H1 (cell line): Measurements from ENCODE around the gene RNPS1. TPM values are rescaled to one million over a fixed set of nuclear protein-coding genes. Genes with fewer than 3 reads are reported as not detected.

Source experiments
- HDAC2 ChIP-seq, 2 experiments: fragments of 300-600 bp in 1 of 2; sonication (generic) in 1 of 2; IDR thresholded peaks; 2 replicates each; pipeline ENCODE4 v1.6.1; 2011 to 2012; ENCODE audit warnings: low read depth in 2 of 2, low read length in 2 of 2, mild to moderate bottlenecking in 2 of 2, moderate library complexity in 2 of 2, borderline replicate concordance in 1 of 2, inconsistent platforms in 1 of 2
- JUN ChIP-seq: IDR thresholded peaks from 2 replicates; pipeline ENCODE4 v1.6.1; 2011; ENCODE audit warnings: low read depth, mild to moderate bottlenecking, improper control_type of control experiment, low read length
- POLR2AphosphoS5 ChIP-seq: IDR thresholded peaks from 2 replicates; pipeline ENCODE4 v1.6.1; 2011; ENCODE audit warnings: low read depth, low read length
- RXRA ChIP-seq: IDR thresholded peaks from 2 replicates; pipeline ENCODE4 v1.6.1; 2011; ENCODE audit warnings: low read depth, mild to moderate bottlenecking, low read length, moderate library complexity; ENCODE audit not compliant: insufficient read depth
- SIRT6 ChIP-seq: IDR thresholded peaks from one replicate; pipeline ENCODE4 v1.7.1; 2012; ENCODE audit warnings: low read length, inconsistent platforms
- polyA plus RNA-seq, 7 experiments: library from polyadenylated mRNA; depleted of rRNA in 3 of 7; stranded (reverse) in 5 of 7; unstranded in 2 of 7; fragments of >200 nt in 5 of 7; fragments of 200-250 nt in 2 of 7; gene quantifications; 1 replicate in 5 of 7; 2 replicates in 1 of 7; 4 replicates in 1 of 7; pipeline versions ENCODE4 v1.2.1 to v1.2.3, GENCODE V29; 2011 to 2013; ENCODE audit warnings: missing spikeins in 2 of 7, mixed read lengths in 2 of 7
- total RNA-seq: library from RNA; stranded (reverse); fragmentation: NEBNext Ultra II Directional; extraction: Animal tissue kit (Norgen Biotek cat#: 25700); gene quantifications from 2 replicates; pipeline ENCODE4 v1.2.1, GENCODE V29; 2021
- TF ChIP-seq, protein P1 (sequence below): IDR thresholded peaks from 2 replicates; pipeline ENCODE4 v1.6.1; 2011; ENCODE audit warnings: low read length, improper control_type of control experiment
- TF ChIP-seq, protein P2 (sequence below): IDR thresholded peaks from 2 replicates; pipeline ENCODE4 v1.6.1; 2012; ENCODE audit warnings: low read length, inconsistent platforms

The RNPS1 gene
- total and polyA plus RNA-seq, 2 of the 8 experiments (the other 6 are each of a cell fraction or from before 2014, with no cell fraction given) = 330 to 350 TPM

DNA sequence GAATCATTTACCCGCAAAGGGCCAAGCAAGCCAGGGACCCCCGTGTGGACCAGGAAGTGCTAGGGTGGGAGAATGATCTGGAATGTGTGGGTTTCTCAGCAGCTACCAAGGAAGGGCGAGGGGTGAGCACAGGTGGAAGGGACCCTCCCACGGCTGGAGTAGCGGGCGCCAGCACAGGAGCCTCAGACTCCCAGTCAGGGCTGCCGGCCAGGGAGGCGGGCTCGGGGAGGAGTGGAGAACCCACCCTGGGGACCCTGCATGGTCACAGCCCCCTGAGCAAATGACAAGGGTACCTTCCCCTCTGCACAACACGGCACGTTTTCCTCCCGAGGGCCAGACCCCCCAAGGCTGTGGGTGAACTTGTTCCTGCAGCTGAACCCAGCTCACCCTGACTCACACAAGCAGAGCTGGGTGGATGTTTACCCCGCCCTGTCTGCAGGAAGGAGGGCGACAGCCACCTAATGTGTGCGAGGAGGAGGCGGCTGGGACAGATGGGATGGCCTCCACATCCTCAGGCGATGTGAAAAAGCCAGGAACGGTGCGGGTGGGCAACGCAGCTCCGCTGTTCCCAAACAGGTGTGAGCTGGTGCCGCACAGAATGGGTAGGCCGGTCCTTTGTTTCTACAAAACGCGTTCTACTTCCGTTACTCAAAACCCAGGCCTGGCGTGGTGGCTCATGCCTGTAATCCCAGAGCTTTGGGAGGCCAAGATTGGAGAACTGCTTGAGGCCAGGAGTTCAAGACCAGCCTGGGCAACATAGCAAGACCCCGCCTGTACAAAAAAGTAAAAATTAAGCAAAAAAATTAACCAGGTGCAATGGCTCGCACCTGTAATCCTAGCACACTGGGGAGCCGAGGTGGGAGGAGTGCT lies 22.8 kb downstream of the RNPS1 start (continued):
- TF ChIP-seq HDAC2 (IDR thresholded peaks at IDR 0.05; ENCODE audit: borderline replicate concordance in 1 of 2, low read depth in 2 of 2, low read length in 2 of 2) (no peak), POLR2AphosphoS5 (no peak), JUN (no peak), SIRT6 (no peak), RXRA (no peak)
- TF ChIP-seq, protein P1, sequence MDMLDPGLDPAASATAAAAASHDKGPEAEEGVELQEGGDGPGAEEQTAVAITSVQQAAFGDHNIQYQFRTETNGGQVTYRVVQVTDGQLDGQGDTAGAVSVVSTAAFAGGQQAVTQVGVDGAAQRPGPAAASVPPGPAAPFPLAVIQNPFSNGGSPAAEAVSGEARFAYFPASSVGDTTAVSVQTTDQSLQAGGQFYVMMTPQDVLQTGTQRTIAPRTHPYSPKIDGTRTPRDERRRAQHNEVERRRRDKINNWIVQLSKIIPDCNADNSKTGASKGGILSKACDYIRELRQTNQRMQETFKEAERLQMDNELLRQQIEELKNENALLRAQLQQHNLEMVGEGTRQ = no peak
- TF ChIP-seq, protein P2, sequence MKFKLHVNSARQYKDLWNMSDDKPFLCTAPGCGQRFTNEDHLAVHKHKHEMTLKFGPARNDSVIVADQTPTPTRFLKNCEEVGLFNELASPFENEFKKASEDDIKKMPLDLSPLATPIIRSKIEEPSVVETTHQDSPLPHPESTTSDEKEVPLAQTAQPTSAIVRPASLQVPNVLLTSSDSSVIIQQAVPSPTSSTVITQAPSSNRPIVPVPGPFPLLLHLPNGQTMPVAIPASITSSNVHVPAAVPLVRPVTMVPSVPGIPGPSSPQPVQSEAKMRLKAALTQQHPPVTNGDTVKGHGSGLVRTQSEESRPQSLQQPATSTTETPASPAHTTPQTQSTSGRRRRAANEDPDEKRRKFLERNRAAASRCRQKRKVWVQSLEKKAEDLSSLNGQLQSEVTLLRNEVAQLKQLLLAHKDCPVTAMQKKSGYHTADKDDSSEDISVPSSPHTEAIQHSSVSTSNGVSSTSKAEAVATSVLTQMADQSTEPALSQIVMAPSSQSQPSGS = no peak
